GM19463 (cell line): ENCODE results near the gene PITX2.
"Not testable (repeated sequence)": the region's sequence is repeated elsewhere in the genome, so short reads cannot be mapped to it uniquely, and the experiment has no call there.

Experiments
- ATAC-seq: cut with Tn5 transposase; IDR thresholded peaks from one replicate; pipeline ENCODE4 v1.9.1; 2021; ENCODE audit warnings: mild to moderate bottlenecking, moderate library complexity; ENCODE audit not compliant: unreplicated experiment

Gene PITX2

DNA sequence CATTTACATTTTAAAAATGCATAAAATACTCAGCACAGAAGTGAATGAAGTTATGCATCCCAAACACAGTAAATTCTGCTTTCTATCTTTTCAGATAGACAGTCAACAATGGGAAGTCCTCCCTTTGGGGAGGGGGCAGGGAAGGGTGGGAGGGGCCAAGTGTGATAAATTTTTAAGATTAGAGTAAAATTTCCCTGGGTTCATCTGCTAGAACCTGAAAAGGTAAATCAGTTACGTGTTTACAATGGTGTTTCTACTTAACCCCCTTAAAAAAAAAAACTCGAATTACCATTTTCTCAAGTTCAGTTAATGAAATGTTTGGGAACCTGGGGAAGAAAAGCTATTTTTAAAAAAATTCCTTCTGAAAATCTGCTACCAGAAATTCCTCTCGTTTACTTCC, 9.1 kb downstream of the PITX2 start:
- ATAC-seq: no peak

DNA sequence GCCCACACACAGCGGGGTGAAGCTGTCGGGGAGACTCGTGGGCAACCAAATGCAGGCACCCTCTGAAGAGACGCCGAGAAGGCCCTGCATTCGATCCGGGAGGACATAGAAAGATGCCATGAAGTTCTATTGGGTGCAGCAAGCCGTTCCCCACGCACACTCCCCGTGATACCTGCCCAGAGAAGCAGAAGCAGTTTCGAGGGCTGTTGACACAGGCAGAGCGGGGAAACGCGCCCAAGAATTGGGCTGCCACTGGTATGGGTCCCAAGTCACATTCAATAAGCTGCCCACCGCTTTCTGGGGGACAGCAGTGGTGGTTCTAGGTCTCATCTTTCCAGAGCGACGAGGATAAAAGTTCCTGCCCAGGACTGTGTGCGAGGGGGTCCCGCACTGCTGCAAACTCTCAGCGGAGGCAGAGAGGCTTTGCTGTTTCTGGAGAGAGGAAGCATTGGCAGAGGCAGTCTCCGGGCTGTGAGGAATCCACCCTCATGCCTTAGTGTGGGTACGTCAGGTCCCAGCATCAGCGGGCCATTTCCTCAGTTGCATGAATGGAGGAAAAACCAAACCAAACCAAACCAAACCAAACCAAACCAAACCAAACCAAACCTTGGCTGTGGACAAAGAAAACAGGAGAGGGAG, 10.1 kb downstream of the PITX2 start:
- ATAC-seq: no peak

- no peak for ATAC-seq
These were observed 10.9 kb downstream of the PITX2 start for GRCh38 chr4:110611968-110612447.

DNA sequence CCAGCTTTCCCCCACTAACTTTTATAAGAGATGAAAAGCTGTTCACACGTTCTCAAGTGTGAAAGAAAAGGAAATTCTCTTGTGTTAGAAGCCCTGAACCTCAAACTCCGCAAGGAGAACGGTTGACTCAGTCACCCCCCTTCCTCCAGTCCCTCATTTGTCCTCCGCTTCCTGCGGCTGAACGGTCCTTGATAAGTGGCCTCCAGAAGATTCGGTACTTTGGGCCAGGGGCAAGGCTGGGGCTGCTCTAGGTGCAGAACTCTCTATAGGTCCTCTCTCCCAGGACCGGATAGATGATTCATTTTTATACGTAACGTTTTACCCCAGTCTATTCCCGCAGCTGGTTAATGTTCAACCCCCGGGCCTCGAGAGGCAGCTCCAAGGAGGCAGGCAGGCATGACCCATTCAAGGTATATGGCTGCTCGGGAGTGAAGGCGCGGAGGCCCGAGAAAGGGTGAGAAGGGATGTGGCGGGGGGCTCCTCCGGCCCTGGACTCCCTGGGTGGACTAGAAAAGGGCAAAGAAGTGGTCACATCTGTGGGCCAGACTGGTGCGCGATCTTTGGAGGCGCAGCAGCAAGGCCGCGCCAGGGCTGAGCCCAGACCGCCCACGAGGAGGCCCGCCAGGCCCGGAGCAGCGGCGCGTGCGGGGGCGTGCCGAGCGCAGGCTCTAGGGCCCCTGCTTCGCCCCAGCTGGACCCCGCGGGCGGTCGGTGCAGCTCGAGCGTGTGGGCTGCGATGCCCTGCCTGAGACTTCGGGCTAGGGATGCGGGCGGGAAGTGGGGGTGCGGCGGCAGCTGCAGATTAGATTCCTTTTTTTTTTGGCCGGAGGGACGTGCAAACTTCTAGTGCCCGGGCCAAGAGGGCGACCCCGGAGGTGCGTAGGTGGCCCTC, 11.7 kb downstream of the PITX2 start:
- ATAC-seq: peak; percentile 69

- no peak for ATAC-seq
These were observed 12.3 kb downstream of the PITX2 start for GRCh38 chr4:110610620-110610939.

DNA sequence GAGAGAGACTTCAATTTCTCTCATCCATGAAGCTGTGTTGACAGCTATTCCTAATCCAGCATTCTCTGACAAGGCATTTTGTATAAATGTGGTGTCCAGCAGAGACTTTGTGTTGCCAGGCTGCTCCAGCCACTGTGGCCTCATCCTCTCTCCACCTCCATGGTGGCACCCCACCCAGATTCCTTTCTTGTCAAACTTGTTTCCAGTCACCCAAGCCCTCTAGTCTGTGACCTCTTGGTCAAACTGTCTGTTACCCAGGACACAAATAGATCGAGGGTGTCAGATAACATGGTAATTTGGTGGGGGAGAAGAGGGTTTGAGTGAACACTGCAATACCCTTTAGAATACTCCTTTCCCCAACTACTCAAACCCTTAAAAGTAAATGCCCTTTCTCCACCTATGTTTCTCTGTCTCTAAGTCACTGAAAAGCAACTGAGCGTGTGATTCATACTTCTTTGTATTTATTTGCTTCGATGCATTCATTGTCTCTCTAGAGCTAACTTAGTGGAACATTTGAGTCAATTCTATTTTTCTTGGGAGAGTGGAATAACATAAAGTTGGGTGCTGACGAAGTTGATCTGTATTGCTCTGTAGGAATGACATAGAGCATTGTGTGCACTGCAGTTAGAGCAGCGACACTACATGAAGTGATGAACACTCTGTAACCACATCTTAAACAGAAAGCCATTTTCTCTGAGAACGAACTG, 13.7 kb downstream of the PITX2 start:
- ATAC-seq: no peak

DNA sequence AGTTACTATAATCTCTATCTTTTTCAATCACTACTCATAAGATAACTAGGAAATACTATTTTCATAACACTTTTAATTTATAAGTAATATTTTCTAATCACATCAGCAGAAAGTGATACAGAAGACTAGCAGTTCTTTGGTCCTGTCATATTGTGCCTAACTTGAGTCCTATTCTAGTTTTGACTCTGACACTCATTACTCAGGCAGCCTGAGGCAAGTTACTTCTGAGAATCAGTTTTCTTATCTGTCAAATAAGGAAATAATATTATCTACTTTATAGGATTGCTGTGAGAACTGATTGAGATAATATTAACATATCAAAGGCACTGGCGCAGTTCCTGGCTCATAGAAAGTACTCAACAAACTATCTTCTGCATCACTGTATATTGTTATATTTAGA, 17.8 kb downstream of the PITX2 start:
- peak; percentile 65 for ATAC-seq

DNA sequence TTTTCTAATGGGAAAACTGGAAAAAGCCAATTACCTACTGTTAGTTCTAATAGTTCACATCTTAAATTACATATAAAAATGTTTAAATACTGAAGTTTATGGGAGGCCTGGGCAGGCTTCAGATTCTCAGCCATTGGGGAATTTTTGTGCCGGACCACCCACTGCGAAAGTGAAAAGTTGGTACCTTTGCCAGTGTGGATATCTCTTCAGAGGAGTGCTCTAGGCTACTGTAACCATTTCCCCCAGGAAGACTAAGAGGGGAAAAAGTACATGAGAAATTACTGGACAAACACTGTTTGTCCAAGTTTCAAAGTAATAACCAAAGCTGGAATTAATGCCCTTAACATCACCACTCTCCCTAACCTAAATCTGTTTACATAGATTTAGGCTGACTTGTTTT, 20.8 kb downstream of the PITX2 start:
- ATAC-seq: no peak

- peak; percentile 56 for ATAC-seq
These were observed 25.3 kb downstream of the PITX2 start for GRCh38 chr4:110597582-110597981.

DNA sequence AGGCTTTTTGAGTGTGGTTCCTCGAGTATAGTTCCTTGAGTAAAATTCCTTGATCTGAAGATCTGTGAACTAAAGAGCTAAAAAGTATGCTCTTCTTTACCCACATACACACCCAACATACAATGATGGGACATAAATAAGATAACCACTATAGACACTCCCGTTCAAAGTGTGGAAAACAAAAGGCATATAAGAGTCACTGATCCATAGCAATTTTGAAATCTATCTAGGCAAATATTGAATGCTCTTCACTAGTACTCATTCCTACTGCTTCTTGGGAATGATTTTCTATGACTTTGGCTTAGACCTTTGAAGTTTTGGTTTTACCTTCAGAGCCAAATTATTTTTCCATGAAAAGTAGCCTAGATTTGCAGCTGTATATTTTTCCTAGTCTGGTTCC, 26.4 kb downstream of the PITX2 start:
- ATAC-seq: no peak

DNA sequence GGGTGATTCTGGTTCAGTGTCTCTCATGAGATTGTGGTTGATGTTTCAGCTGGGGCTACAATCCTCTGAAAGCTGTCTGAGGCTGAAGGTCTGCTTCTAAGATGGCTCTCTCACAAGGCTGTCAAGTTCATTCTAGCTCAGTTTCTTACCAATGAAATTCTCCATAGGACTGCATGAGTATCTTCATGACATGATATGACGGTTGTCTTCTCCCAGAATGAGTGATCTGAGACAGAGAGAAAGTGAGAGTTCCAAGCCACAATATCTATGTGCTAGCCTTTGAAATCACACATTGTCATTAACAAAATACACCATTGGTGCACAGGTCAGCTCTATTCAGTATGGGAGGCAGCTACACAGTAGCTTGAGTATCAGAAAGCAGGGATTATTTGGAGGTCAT, 27.3 kb downstream of the PITX2 start:
- no peak for ATAC-seq

DNA sequence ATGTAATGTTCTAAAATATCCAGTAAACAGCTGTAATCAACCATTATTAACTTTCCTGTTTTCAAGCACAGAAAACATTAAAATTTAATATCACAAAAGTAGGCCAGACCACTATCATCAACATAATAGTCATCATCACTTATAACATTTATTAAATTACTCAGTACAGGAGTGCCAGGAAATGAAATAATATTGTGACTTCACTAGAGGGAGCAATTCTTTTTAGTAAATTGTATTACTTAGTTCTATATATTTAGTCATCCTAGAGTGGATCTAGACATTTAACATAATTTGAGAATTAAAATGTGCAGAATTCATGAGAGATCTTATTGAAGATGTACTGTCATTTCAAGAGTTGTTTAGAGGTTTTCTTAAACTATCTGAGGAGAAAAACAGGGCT, 33.6 kb downstream of the PITX2 start:
- no peak for ATAC-seq

- no peak for ATAC-seq
These were observed 35.1 kb downstream of the PITX2 start for GRCh38 chr4:110587666-110588285.

DNA sequence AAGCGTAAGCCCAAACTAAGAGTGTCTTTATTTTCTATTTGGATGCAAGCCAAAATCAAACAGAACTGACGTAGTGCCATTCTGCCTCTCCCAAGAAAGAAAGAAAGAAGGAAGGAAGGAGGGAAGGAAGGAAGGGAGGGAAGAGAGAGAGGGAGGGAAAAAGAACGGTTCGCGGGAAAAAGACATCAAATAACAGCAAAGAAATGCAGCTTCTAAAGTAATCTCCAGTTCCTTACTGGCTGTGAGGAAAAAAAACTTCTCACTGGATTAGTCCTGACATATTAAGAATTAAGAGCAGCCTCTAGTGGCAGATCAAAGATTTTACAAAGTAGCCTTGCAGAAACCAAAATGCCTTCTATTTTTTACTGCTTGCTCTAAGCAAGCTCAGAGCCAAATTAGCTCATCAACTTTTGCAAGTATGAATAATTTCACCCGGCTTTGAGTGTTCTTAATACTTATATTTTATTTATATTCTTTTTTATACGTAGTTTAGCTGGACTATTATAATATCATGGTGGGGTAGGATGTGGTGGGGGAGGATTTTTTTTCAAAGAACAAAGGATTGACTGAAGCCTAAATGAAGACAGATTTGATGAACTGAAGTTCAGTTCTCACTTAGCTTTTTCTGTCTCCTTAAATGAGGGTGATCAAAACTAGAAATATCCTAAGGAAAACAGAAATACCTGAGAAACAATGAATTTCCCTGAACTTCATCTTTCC, 36.6 kb downstream of the PITX2 start:
- no peak for ATAC-seq

DNA sequence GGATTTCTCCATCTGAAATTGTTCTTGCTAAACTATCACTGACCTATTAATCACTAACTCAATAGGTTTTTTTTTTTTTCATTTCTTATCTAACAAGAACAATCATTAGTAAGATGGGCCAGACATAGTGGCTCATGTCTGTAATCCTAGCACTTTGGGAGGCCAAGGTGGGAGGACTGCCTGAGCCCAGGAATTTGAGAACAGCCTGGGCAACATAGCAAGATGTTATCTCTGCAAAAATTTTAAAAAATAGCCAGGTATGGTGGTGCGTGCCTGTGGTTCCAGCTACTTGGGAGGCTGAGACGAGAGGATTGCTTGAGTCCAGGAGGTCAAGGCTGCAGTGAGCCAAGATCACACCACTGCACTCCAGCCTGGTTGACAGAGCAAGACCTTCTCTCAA, 46.2 kb downstream of the PITX2 start:
- not testable (repeated sequence) for ATAC-seq
